OCI-M2 (cell line): Measurements from ENCODE around the gene REC114.

Experiments
- DNase-seq: peaks from one replicate; lab custom pipeline; 2025; ENCODE audit not compliant: unreplicated experiment; lab: John Stamatoyannopoulos, UW

The REC114 gene

GRCh38 chr15:73601451-73602445 lies 158.8 kb downstream of the REC114 start:
- DNase-seq, result no peak

- DNase-seq, result no peak
Measured at GRCh38 chr15:73602446-73602843, 159.5 kb downstream of the REC114 start.

GRCh38 chr15:73602992-73603391 lies 160.0 kb downstream of the REC114 start:
- no peak for DNase-seq

- no peak for DNase-seq
Measured at GRCh38 chr15:73604477-73604876, 161.5 kb downstream of the REC114 start.

GRCh38 chr15:73605759-73606436 lies 162.9 kb downstream of the REC114 start:
- no peak for DNase-seq

- no peak for DNase-seq
Measured at GRCh38 chr15:73607405-73607804, 164.4 kb downstream of the REC114 start.

- DNase-seq, result no peak
Measured at GRCh38 chr15:73607843-73608242, 164.9 kb downstream of the REC114 start.

GRCh38 chr15:73608475-73608874 lies 165.5 kb downstream of the REC114 start:
- DNase-seq, result no peak

GRCh38 chr15:73608941-73609340 lies 166.0 kb downstream of the REC114 start:
- no peak for DNase-seq
